ENCODE measurements around the gene SMAD6.

- TF ChIP-seq CTCF (IDR thresholded peaks at IDR 0.05) (no peak), POLR2A (IDR thresholded peaks at IDR 0.05) (no peak)
These were observed 85.4 kb downstream of the SMAD6 start for GRCh38 chr15:66787489-66787871.

Measured in right lobe of liver (tissue), 4 donors.